GM23248 (cell line): ENCODE results near the gene TOPBP1.

Experiments
- EZH2 ChIP-seq: fragments of 200-600 bp; sonication (generic); IDR thresholded peaks from 2 replicates; pipeline ENCODE4 v1.6.1; 2018; ENCODE audit warnings: antibody characterized with exemption, mild to moderate bottlenecking; ENCODE audit not compliant: insufficient read depth, poor library complexity, severe bottlenecking
- EZH2phosphoT487 ChIP-seq: fragments of 200-600 bp; sonication (generic); IDR thresholded peaks from 2 replicates; pipeline ENCODE4 v1.6.1; 2018; ENCODE audit warnings: antibody characterized with exemption, moderate library complexity, mild to moderate bottlenecking, low read depth; ENCODE audit not compliant: insufficient read depth

DNA sequence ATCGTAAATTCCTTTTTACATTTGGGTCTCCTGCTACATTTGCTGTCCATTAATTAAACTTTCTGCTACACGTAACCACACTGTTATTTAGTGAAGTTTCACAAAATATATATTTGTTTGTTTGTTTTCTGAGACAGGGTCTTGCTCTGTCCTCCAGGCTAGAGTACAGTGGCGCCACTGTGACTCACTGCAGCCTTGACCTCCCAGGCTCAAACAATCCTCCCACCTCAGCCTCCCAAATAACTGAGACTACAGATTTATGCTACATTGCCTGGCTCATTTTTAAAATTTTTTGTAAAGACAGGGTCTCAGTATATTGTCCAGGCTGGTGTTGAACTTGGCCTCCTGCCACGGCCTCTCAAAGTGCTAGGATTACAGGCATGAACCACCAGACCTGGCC is 20.5 kb downstream of the TOPBP1 start:
- TF ChIP-seq EZH2 (no peak), EZH2phosphoT487 (no peak)
